Chondrocyte (in vitro differentiated cells): Measurements from ENCODE around the gene GNA15. TPM values are rescaled to one million over a fixed set of nuclear protein-coding genes. Genes with fewer than 3 reads are reported as not detected.

Source experiments
- DNase-seq: peaks from one replicate; pipeline ENCODE4 v3.0.0; 2021; ENCODE audit warnings: mixed read lengths, low spot score
- H3K27ac Mint-ChIP-seq: one replicate; pipeline ENCODE4 v1.8.0; 2021; ENCODE audit warnings: mild to moderate bottlenecking, moderate library complexity, mixed read lengths; ENCODE audit not compliant: unreplicated experiment
- H3K27me3 Mint-ChIP-seq: 2 replicates; pipeline ENCODE4 v1.8.0; 2021; ENCODE audit warnings: low read depth, mixed read lengths
- H3K36me3 Mint-ChIP-seq: 2 replicates; pipeline ENCODE4 v1.8.0; 2021; ENCODE audit warnings: low read depth, mixed read lengths
- H3K4me1 Mint-ChIP-seq: 2 replicates; pipeline ENCODE4 v1.8.0; 2021; ENCODE audit warnings: low read depth, mild to moderate bottlenecking, mixed read lengths
- H3K4me3 Mint-ChIP-seq: one replicate; pipeline ENCODE4 v1.8.0; 2021; ENCODE audit warnings: mild to moderate bottlenecking, moderate library complexity, mixed read lengths; ENCODE audit not compliant: unreplicated experiment
- H3K9me3 Mint-ChIP-seq: 2 replicates; pipeline ENCODE4 v1.8.0; 2021; ENCODE audit warnings: low read depth, mixed read lengths
- CTCF ChIP-seq: fragments of 200-600 bp; sonication (generic); IDR thresholded peaks from 2 replicates; pipeline ENCODE4 v1.5.0; 2021; ENCODE audit warnings: antibody characterized with exemption, mild to moderate bottlenecking, moderate library complexity
- total RNA-seq: library from RNA; stranded (reverse); gene quantifications from 3 replicates; pipeline ENCODE4 v1.2.1, GENCODE V29; 2021

The GNA15 gene
- total RNA-seq, 1 donor from 2014 or later: not detected

GRCh38 chr19:3099347-3100145, 36.3 kb upstream of the GNA15 start:
- H3K4me1 Mint-ChIP-seq: peaks cover 51% of the 10 kb centered on the region
- H3K4me3 Mint-ChIP-seq: no peak overlapping the region
- peak overlapping the region; percentile 66 for H3K27ac Mint-ChIP-seq
- no peak for TF ChIP-seq CTCF
- H3K36me3 Mint-ChIP-seq: no peaks in the 10 kb centered on the region
- no peaks in the 10 kb centered on the region for H3K9me3 Mint-ChIP-seq
- peak; percentile 87 for DNase-seq
- H3K27me3 Mint-ChIP-seq: no peaks in the 10 kb centered on the region

- Mint-ChIP-seq H3K36me3 (no peaks in the 10 kb centered on the region), H3K27me3 (no peaks in the 10 kb centered on the region), H3K27ac (no peak overlapping the region), H3K4me3 (no peak overlapping the region), H3K4me1 (peaks cover 48% of the 10 kb centered on the region), H3K9me3 (no peaks in the 10 kb centered on the region)
- DNase-seq: peak; percentile 89
- no peak for TF ChIP-seq CTCF
Measured at GRCh38 chr19:3100331-3100730, 35.5 kb upstream of the GNA15 start.

DNA sequence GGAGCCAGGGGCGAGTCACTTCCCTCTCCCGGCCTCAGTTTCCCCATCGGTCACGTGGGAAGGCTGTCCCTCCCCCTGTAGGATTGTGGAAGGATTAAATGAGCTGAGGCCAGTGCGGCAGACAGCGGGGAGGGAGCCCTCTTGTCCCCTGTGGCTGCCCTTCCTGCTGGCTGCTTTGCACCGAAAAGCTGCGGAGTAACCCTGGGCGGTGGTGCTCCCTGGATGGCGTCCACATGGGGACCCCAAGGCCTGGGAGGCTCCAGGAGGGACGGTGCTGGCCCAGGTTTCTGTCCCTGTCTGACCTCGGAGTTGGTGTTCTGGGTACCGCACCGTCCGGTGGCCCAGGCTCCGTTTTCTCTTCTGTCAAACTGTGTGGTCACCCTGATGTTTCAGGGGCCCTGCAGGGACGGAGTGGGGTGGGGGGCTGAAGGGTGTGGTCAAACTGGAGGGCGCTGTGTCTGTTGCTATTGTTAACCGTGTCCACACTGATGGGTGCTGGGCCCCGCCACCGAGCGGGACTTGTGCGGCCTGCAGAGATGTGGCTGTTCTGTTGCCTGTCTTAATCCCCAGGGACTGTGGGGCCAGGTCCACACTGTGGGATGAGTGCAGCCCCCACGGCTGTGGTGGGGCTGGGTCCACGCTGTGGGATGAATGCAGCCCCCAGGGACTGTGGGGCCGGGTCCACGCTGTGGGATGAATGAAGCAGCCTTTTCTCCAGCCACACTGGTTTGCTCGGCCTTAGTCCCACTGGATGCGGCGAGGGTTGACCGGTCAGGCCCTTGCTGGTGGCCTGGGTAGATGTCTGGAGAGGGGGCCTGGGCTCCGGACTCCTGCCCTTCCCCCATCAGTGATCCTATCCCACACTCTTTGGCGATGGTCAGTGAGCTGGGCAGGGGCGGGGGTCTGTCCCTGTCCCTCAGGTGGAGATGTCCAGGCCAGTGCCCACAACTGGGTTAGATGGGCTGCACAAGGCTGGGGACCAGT, 34.8 kb upstream of the GNA15 start:
- Mint-ChIP-seq H3K4me1 (peaks cover 41% of the 10 kb centered on the region), H3K4me3 (no peak overlapping the region), H3K36me3 (no peaks in the 10 kb centered on the region), H3K27ac (no peak overlapping the region), H3K9me3 (no peaks in the 10 kb centered on the region), H3K27me3 (no peaks in the 10 kb centered on the region)
- DNase-seq: peak; percentile 89
- no peak for TF ChIP-seq CTCF

DNA sequence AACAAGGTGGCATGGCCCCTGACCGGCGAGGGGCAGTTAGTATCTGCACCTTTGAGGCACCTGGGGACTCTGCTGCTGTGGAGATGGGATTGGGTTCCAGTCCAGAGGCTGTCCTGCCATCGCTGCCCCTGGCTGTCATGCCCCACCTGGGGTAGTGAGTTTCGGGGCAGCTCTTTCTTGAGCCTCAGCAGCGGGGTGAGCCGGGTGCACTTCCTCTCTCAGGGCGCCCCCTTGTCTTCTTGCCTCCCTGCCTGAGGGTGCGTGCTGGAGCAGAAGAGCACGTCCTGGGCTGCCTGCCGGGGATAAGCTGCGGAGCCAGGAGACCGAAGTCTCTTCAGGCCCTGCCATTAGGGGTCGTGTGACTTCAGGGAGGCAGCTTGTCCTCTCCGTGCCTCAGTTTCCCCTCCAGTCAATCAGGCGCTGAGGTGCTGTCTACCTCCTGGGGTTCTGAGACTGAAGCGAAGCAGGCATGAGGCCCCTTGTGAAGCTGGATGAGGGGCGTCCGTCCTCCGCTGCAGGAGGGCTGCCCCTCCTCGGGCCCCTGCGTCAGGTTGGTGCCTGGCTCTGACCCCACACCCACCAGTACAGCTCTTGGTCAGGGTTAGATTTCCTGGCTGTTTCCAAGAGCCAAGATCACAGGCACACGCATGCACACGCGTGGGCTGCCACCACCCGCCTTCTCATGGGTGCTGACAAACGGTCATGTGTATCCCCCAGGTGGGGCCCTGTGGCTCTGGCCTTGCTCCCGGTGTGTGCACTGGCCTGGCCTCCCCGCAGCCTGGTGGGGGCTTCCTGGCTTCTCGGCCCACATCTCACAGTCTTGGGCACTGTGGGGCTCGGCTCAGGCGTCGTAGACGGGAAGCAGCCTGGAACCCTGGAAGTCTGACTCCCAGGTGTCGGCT, 33.3 kb upstream of the GNA15 start:
- Mint-ChIP-seq H3K4me1 (peaks cover 36% of the 10 kb centered on the region), H3K36me3 (no peaks in the 10 kb centered on the region), H3K9me3 (no peaks in the 10 kb centered on the region), H3K4me3 (no peak overlapping the region), H3K27me3 (no peaks in the 10 kb centered on the region), H3K27ac (no peak overlapping the region)
- DNase-seq: no peak
- no peak for TF ChIP-seq CTCF

GRCh38 chr19:3104708-3104983, 31.2 kb upstream of the GNA15 start:
- TF ChIP-seq CTCF: no peak

More at GRCh38 chr19:3104708-3104983, 31.2 kb upstream of the GNA15 start:
- no peak for DNase-seq
- H3K36me3 Mint-ChIP-seq: no peaks in the 10 kb centered on the region
- peaks cover 27% of the 10 kb centered on the region for H3K4me1 Mint-ChIP-seq
- H3K27me3 Mint-ChIP-seq: no peaks in the 10 kb centered on the region
- no peaks in the 10 kb centered on the region for H3K9me3 Mint-ChIP-seq
- H3K27ac Mint-ChIP-seq: no peak overlapping the region
- no peak overlapping the region for H3K4me3 Mint-ChIP-seq
